Liver (tissue), 9 donors: ENCODE results near the gene LRRK1. TPM values are rescaled to one million over a fixed set of nuclear protein-coding genes. Genes with fewer than 3 reads are reported as not detected.

Experiments used
- DNase-seq: peaks from one replicate; pipeline ENCODE4 v3.0.0-alpha.2; 2017; ENCODE audit warnings: low spot score
- H3K27ac ChIP-seq, 2 donors: one replicate each; pipeline ENCODE4 v1.7.0; 2013; ENCODE audit warnings: inconsistent platforms in 2 of 2, low read length in 2 of 2, control low read depth in 1 of 2, low read depth in 1 of 2, mild to moderate bottlenecking in 1 of 2
- H3K27me3 ChIP-seq, 4 donors: one replicate each; pipeline versions ENCODE4 v1.6.1 to v1.7.0; 2013; ENCODE audit warnings: low read length in 3 of 4, inconsistent platforms in 1 of 4, mild to moderate bottlenecking in 1 of 4, moderate library complexity in 1 of 4; ENCODE audit not compliant: control insufficient read depth in 4 of 4, insufficient read depth in 4 of 4
- H3K36me3 ChIP-seq, 4 donors: one replicate each; pipeline versions ENCODE4 v1.6.1 to v1.7.0; 2013; ENCODE audit warnings: low read length in 3 of 4, mild to moderate bottlenecking in 3 of 4, low read depth in 1 of 4, moderate library complexity in 1 of 4; ENCODE audit not compliant: control insufficient read depth in 4 of 4, insufficient read depth in 3 of 4
- H3K4me1 ChIP-seq, 4 donors: one replicate each; pipeline versions ENCODE4 v1.6.1 to v1.7.0; 2013; ENCODE audit warnings: low read length in 3 of 4, mild to moderate bottlenecking in 3 of 4, moderate library complexity in 1 of 4; ENCODE audit not compliant: control insufficient read depth in 4 of 4, insufficient read depth in 4 of 4
- H3K4me3 ChIP-seq, 3 donors: one replicate each; pipeline versions ENCODE4 v1.6.1 to v1.7.0; 2013; ENCODE audit warnings: low read length in 3 of 3, control low read depth in 1 of 3, low read depth in 1 of 3, mild to moderate bottlenecking in 1 of 3
- H3K9ac ChIP-seq, 2 donors: one replicate each; pipeline ENCODE4 v1.7.0; 2013; ENCODE audit warnings: low read length in 2 of 2, mild to moderate bottlenecking in 2 of 2, moderate library complexity in 2 of 2, control low read depth in 1 of 2, low read depth in 1 of 2
- H3K9me3 ChIP-seq, 4 donors: one replicate each; pipeline versions ENCODE4 v1.6.1 to v1.7.0; 2013; ENCODE audit warnings: low read length in 3 of 4; ENCODE audit not compliant: control insufficient read depth in 4 of 4
- FOXA1 ChIP-seq: IDR thresholded peaks from 2 replicates; pipeline ENCODE4 v1.6.1; 2016; ENCODE audit warnings: antibody characterized with exemption
- GABPA ChIP-seq, 2 donors: IDR thresholded peaks in 1 of 2; conservative IDR thresholded peaks in 1 of 2; 2 replicates each; pipeline ENCODE4 v1.6.1; 2016; ENCODE audit warnings: antibody characterized with exemption in 2 of 2, mild to moderate bottlenecking in 1 of 2, moderate library complexity in 1 of 2
- JUND ChIP-seq, 2 donors: IDR thresholded peaks; 2 replicates each; pipeline ENCODE4 v1.6.1; 2016; ENCODE audit warnings: antibody characterized with exemption in 2 of 2
- WGBS: extraction: QIAGEN DNeasy Blood & Tissue Kit; methylation state at CpG from one replicate; pipeline ENCODE4 v1.1.7; 2013; 5-methylcytosine and 5-hydroxymethylcytosine counted together
- polyA plus RNA-seq, 2 donors: library from polyadenylated mRNA; stranded (reverse) in 1 of 2; unstranded in 1 of 2; fragments of 200-250 nt in 1 of 2; fragments of >200 nt in 1 of 2; fragmentation: Nextera tagmentation in 1 of 2; extraction: Ambion mirVana in 1 of 2; gene quantifications; one replicate each; pipeline versions ENCODE4 v1.2.1 to v1.2.3, GENCODE V29; 2013 to 2015
- total RNA-seq, 2 donors: library from RNA; depleted of rRNA; stranded (reverse); fragments of >200 nt; gene quantifications; one replicate each; pipeline ENCODE4 v1.2.3, GENCODE V29; 2014
- donor health status: healthy.
- donor health status: healthy.
- donor health status: healthy.
- donor health status: healthy.
- donor health status: healthy.

The LRRK1 gene
- total and polyA plus RNA-seq, 4 donors: 1.2 to 4.4 (median 2.7) TPM

GRCh38 chr15:101119181-101119580 lies 200.0 kb downstream of the LRRK1 start:
- 96% methylated on average over 2 of the region's 2 CpGs for WGBS
- H3K4me3 ChIP-seq: no peak overlapping the region
- H3K9ac ChIP-seq: no peak overlapping the region
- H3K4me1 ChIP-seq: no peaks in the 10 kb centered on the region
- no peaks in the 10 kb centered on the region for H3K36me3 ChIP-seq
- no peaks in the 10 kb centered on the region for H3K9me3 ChIP-seq
- no peaks in the 10 kb centered on the region for H3K27me3 ChIP-seq
- TF ChIP-seq JUND (IDR thresholded peaks at IDR 0.05) (no peak), FOXA1 (no peak), GABPA (IDR thresholded peaks at IDR 0.05 in 1 of 2, conservative IDR thresholded peaks at IDR 0.05 in 1 of 2) (no peak)
- DNase-seq: no peak
- H3K27ac ChIP-seq: no peak overlapping the region

Other genes starting within 250 kb of the LRRK1 start
- gene ALDH1A3, start 39.5 kb upstream of the LRRK1 start, total RNA-seq: 1 to 10 TPM in 1 of 2 donors, under 1 TPM in 1; 0.79 to 8.4 TPM
- 1 to 10 TPM; 1.1 to 1.7 TPM for gene ALDH1A3, start 39.5 kb upstream of the LRRK1 start, polyA plus RNA-seq